HG03378 (cell line): Measurements from ENCODE around the gene SLC46A1.

Experiments used
- ATAC-seq: cut with Tn5 transposase; IDR thresholded peaks from one replicate; pipeline ENCODE4 v1.9.1; 2021; ENCODE audit warnings: mild to moderate bottlenecking, moderate library complexity; ENCODE audit not compliant: unreplicated experiment

SLC46A1 gene

DNA sequence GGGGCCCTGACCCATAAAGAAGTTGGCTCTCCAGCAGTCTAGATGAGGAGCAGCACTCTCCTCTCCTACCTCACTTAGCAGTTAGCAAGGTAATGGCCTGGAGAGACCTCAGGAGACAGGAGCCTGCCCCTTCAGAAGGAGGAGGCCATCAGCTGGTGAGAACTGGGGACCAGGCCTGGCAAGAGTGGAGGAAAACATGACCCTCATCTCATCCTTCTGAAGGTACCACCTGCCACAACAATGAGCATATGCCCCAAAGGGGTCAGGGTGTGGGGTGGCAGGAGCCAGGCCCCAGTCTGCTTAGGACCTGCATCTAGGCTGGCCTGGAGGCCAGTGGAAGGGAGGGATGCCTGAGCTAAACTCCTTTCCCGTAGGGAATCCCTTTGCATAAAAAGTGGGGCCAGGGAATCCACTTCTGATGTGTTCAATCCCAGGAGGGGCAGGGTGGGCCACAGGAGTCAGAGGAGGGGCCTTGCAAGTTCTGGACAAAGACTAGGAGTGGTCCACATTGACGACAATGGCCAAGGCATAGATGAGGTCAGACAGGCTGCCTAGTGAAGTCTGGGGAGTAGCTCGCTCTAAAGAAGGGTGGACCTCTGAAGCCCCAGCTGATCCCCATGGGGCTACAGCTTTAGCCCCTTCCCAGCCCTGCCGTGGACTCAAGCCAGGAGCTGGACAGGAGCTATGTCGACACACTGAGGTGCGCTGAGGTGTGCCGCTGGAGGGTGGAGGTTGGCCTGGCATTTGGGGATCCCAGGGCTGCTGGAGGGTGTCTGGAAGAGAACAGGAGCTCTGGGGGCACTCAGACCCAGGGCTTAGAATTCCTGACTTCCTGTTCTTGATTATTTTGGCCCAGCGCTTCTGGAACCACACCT, 42.0 kb downstream of the SLC46A1 start:
- no peak for ATAC-seq

DNA sequence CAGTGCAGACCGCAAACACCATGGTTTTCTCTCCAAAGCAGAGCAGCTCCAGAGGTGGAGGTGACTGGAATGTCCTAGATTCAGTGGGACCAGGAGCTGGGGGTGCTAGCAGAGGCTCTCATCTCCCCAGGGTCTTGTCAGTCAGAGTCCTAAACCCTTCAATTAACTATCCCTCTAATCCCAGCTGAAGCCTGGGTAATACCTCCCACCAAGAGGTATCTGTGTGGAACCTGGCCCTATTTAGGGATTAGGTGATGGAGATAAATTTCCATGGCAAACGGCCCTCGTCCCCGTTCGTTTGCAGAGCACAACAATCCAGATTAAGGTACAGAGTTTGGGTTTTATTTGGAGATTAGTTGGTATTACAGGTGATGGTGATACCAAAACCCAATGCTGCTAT, 42.8 kb downstream of the SLC46A1 start:
- no peak for ATAC-seq

DNA sequence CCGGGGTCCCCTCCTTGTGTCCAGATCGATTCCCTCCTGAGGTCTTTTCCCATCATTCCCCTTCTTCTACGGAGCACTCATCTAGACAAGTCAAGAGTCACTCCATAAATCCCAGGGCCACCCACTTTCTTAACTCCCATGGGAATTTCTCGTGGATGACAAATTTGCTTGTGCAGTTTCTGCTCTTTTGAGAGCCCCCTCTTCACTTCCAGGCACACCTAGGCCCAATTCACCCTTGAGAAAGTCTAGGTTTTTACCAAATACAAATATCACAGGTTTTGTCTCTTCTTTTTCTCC, 48.2 kb downstream of the SLC46A1 start:
- ATAC-seq: no peak

DNA sequence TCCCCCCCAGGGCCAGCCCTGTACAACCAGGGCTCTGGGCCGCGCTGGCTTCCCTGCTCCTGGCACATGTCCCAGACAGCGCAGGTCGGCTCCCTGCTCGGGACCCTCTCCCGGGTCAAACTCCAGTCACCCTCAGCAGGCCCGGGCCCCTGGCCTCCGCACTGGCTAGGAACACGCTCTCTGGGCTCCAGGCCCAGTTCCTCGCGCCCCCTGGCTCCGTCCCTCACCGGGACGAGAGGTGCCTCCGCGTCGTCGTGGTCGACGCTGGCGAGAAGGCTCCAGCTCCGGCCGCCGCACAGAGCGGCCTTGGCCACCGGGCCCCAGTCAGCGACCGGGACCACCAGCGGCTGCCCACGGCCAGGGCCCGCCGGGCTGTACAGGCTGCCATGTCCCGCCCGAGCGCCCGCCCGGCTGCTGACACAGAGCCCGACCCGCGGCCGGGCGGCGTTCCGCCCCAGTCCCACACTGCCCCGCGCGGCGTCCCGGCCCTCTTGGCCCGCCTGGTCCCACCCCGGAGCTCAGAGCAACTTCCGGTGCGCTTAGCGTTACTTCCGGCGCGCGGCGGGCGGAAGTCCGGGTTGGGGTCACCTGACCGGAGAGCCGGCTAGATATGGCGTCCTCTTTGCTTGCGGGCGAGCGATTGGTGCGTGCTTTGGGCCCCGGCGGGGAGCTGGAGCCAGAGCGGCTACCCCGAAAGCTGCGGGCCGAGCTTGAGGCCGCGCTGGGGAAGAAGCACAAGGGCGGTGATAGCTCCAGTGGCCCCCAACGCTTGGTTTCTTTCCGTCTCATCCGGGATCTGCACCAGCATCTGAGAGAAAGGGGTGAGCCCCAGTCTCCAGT, 48.7 kb downstream of the SLC46A1 start, which contains the start of gene POLDIP2:
POLDIP2 (minus strand) TSS at position 467 of the 840 bp plus-strand sequence; CDS start at position 388, 79 bp downstream.
- ATAC-seq: peak; percentile 82

DNA sequence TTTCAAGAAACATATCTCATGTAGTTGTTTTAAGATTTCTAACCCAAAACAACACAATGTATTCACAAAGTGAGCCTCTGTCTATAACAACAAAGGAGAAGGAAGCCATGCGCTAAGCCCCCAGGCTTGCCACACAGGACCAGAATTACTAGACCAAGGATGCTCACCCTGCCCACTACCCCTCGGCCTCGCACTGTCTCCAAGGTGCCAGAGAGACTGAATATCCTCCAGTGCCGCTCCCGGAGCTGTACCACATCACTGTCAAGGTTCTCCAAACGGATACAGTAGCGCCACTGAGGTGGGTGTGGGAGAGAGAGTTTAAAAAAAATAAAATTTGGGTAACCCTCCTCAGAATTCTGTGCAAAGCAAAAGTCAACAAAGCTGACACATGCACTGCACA, 55.7 kb downstream of the SLC46A1 start:
- ATAC-seq: no peak

DNA sequence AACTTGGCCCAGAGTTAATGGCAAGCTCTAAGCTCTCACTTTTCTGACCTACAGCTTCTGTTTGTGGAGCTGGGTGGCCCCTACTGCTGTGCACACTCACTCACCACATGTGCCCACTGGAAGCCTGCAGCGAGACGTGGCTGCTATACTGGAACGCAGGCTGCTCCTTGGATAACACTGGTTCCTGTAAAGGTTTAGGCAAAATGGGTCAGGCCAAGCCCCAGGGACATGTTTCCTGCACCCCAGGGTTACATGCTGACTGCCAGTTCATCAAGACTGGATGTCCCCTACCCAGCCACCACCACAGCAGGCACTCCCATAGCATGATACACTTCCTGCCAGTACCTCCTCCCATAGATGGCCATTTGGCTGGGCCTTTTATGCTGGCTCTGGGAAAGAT, 57.0 kb downstream of the SLC46A1 start:
- ATAC-seq: no peak

DNA sequence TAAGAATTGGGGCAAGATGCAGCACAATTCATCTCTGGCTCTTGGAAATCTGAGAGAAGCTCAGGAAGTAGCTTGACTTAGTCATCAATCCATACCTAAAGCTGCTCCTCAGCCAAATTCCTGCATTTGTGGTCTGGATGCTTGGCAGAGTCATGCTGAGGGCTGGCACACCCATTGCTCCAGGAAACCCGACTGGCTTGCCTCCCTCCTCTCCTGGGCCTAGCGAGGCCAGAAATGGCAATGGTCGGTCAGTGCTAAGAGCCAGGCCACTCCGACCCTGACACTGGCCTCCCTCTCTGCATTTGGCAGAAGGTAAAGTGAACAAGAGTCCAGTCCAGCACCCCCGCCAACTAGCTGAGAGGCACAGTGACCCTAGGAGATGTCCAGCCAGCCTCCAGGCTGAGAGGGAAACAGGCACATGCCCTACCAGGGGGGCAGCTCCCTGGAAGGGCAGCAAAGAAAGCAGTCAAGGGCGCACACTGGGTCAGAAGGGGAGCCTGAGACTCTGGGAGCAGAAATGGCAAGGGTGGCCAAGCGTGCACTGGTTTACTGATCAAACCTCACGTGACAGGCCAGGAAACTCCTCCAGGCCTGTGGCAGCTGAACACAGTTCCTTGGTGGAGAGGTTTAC, 58.6 kb downstream of the SLC46A1 start:
- ATAC-seq: no peak

DNA sequence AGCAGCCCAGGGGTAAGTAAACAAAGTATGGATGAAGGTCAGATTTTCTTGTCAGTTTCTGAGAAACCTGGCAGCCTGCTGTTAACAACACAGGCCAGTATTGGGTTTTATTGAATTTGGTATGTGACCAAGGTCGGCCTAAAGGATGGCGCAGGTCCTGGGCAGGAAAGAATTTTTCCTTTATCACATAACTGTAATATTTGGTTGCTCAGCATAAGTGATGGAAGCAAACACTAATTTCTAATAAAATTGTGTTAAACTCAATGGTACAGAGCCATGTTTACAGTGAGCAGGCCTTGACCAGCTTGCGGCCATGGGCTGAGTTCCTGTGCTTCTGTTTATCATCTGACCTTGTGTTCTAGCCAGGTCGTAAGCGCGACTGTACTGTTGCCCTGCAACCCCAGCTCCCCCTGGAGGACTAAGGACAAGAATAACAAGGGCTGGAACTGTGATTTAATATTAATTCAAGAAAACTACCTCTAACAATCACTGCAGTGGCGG, 59.2 kb downstream of the SLC46A1 start:
- ATAC-seq: no peak

DNA sequence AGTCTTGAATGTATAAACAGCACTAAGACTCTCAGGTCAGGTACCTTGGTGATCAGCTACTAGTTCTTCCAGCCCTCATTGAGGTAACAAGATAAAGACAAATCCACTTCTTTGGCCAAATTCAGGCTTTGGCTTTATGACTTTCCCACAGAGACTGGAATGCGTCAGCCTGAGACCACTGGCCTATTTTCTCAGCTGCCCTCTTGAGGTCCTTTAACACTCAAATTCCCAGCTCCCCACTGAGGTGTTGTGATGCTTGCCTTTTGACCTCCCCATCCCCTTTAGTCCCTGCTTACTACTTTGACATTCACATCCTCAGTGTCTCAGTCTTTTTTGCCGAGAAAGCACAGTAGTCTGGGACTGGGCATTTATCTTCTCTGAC, 59.8 kb downstream of the SLC46A1 start:
- no peak for ATAC-seq

DNA sequence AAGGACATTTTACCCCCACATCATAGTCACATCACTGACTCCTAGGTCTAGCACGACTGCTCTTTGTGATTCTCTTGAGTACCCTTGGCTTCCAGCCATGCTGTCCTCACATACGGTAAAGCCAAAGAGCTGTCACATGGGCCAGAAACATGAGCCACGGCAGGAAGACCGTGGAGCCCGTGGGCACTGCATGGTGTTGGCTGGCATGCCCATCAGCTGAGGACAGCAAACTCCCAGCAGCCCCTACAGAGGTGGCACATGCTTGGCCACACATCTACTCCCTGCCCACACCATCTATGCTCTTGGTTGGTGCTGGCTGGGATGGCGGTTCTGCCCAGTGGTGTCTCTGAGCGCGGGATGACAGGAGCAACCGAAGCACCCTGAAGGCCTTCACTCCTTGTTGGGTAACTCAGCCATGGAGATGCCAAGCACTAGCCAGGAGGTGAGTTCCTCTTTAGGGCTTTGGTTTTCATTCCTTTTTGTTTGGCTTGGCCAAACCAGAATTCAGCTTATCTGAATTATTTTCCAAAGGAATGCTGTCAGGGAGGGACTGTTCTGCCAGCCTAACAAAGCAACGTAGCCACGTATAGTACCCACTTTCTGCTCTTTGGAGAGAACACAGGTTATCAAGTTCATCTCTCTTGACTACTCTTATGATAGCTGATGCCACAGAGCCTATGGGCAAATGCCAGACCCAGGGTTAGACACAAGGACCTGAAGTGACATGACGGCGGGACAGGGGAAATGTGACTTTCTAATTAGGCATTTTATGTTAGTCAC, 60.4 kb downstream of the SLC46A1 start:
- ATAC-seq: no peak
